GM19023 (cell line): ENCODE data around the gene ATP5F1D.

Experiments
- ATAC-seq: cut with Tn5 transposase; IDR thresholded peaks from one replicate; pipeline ENCODE4 v1.9.1; 2021; ENCODE audit warnings: mild to moderate bottlenecking, moderate library complexity; ENCODE audit not compliant: unreplicated experiment

Gene ATP5F1D

GRCh38 chr19:1220477-1220930 is 21.0 kb upstream of the ATP5F1D start:
- no peak for ATAC-seq

GRCh38 chr19:1220976-1221903 is 20.3 kb upstream of the ATP5F1D start:
- ATAC-seq = no peak

- ATAC-seq = no peak
These were observed 19.7 kb upstream of the ATP5F1D start for GRCh38 chr19:1221904-1222255.

GRCh38 chr19:1222394-1222793 is 19.2 kb upstream of the ATP5F1D start:
- no peak for ATAC-seq

GRCh38 chr19:1223018-1223855 is 18.3 kb upstream of the ATP5F1D start:
- ATAC-seq = no peak

GRCh38 chr19:1224047-1224825 is 17.3 kb upstream of the ATP5F1D start:
- no peak for ATAC-seq

GRCh38 chr19:1224847-1225246 is 16.7 kb upstream of the ATP5F1D start:
- no peak for ATAC-seq

- ATAC-seq = no peak
These were observed 15.9 kb upstream of the ATP5F1D start for GRCh38 chr19:1225440-1226226.

GRCh38 chr19:1226227-1226518 is 15.4 kb upstream of the ATP5F1D start:
- no peak for ATAC-seq

GRCh38 chr19:1226522-1227303 is 14.8 kb upstream of the ATP5F1D start:
- ATAC-seq = no peak

- ATAC-seq = no peak
These were observed 14.1 kb upstream of the ATP5F1D start for GRCh38 chr19:1227304-1228054.

GRCh38 chr19:1228161-1228957 is 13.2 kb upstream of the ATP5F1D start:
- no peak for ATAC-seq

- ATAC-seq = no peak
These were observed 12.3 kb upstream of the ATP5F1D start for GRCh38 chr19:1229056-1229923.

- ATAC-seq = no peak
These were observed 11.4 kb upstream of the ATP5F1D start for GRCh38 chr19:1229924-1230782.

GRCh38 chr19:1230783-1231489 is 10.6 kb upstream of the ATP5F1D start:
- no peak for ATAC-seq
